RWPE1 (cell line): ENCODE measurements around the gene EOMES.

ENCODE experiments used
- CTCF ChIA-PET: fragments of 350-600 bp; sonication (Branson Sonifier 250); formaldehyde crosslinking; extraction: SDS; loops from one replicate; lab custom pipeline; 2021; lab: Yijun Ruan, JAX
- POLR2A ChIA-PET: fragments of 400-600 bp; formaldehyde crosslinking; extraction: SDS; loops from one replicate; lab custom pipeline; 2020; ENCODE audit warnings: antibody characterized with exemption; ENCODE audit not compliant: low non-redundant PET; lab: Yijun Ruan, JAX
- DNase-seq: peaks from one replicate; pipeline ENCODE4 v3.0.0; 2012; ENCODE audit warnings: low spot score
- H3K27ac ChIP-seq: fragments of 450-650 bp; 2 replicates; pipeline ENCODE4 v1.5.1; 2017
- CTCF ChIP-seq: fragments of 450-650 bp; conservative IDR thresholded peaks from 2 replicates; pipeline ENCODE4 v1.5.1; 2017; ENCODE audit warnings: low read depth, mild to moderate bottlenecking

Gene EOMES

GRCh38 chr3:27678234-27678633 is 43.9 kb downstream of the EOMES start:
- TF ChIP-seq CTCF: no peak
- ChIA-PET POLR2A (no interaction called here), CTCF (interaction anchor here (0.6 kb wide), 1 partner anchor 48 kb away, joined by 6 read pairs; no protein-coding TSS in a partner anchor)
- no peak for DNase-seq
- peak overlapping the region; percentile 88 for H3K27ac ChIP-seq

GRCh38 chr3:27677565-27677964 is 44.6 kb downstream of the EOMES start:
- no peak for TF ChIP-seq CTCF
- ChIA-PET POLR2A (no interaction called here), CTCF (no interaction called here)
- peak overlapping the region; percentile 88 for H3K27ac ChIP-seq
- peak; percentile 80 for DNase-seq

- no peak overlapping the region for H3K27ac ChIP-seq
- CTCF ChIA-PET: no interaction called here
- POLR2A ChIA-PET: no interaction called here
- DNase-seq: peak; percentile 15
- no peak for TF ChIP-seq CTCF
Observed at GRCh38 chr3:27675287-27675686, 46.8 kb downstream of the EOMES start.

GRCh38 chr3:27673701-27674100 is 48.4 kb downstream of the EOMES start:
- no peak for DNase-seq
- no peak for TF ChIP-seq CTCF
- CTCF ChIA-PET: no interaction called here
- no peak overlapping the region for H3K27ac ChIP-seq
- POLR2A ChIA-PET: no interaction called here

- TF ChIP-seq CTCF: no peak
- ChIA-PET CTCF (no interaction called here), POLR2A (no interaction called here)
- DNase-seq: no peak
- H3K27ac ChIP-seq: no peak overlapping the region
Observed at GRCh38 chr3:27671101-27671500, 51.0 kb downstream of the EOMES start.

GRCh38 chr3:27670619-27671018 is 51.5 kb downstream of the EOMES start:
- ChIA-PET CTCF (no interaction called here), POLR2A (no interaction called here)
- no peak overlapping the region for H3K27ac ChIP-seq
- DNase-seq: no peak
- TF ChIP-seq CTCF: no peak

GRCh38 chr3:27669591-27669990 is 52.5 kb downstream of the EOMES start:
- CTCF ChIA-PET: no interaction called here
- H3K27ac ChIP-seq: no peak overlapping the region
- DNase-seq: no peak
- no peak for TF ChIP-seq CTCF
- POLR2A ChIA-PET: no interaction called here
